Sigmoid colon (tissue), 4 donors: ENCODE measurements around the gene MGAT5.

Experiments
- CTCF ChIP-seq, 4 experiments: fragments of 450-650 bp in 3 of 4; fragments of 200-600 bp in 1 of 4; IDR thresholded peaks; one replicate each; pipeline ENCODE4 v1.5.1; 2016 to 2019; ENCODE audit warnings: antibody characterized with exemption in 4 of 4, mild to moderate bottlenecking in 3 of 4, moderate library complexity in 2 of 4
- EP300 ChIP-seq, 4 donors: sonication (generic); formaldehyde crosslinking; IDR thresholded peaks; one replicate each; pipeline ENCODE4 v1.6.1; 2017; ENCODE audit warnings: antibody characterized with exemption in 4 of 4
- POLR2A ChIP-seq, 2 donors: fragments of 450-650 bp; IDR thresholded peaks; one replicate each; pipeline ENCODE4 v1.6.1; 2016; ENCODE audit warnings: antibody characterized with exemption in 2 of 2, mild to moderate bottlenecking in 2 of 2, moderate library complexity in 2 of 2
- POLR2AphosphoS5 ChIP-seq, 4 donors: sonication (generic); formaldehyde crosslinking; IDR thresholded peaks; one replicate each; pipeline ENCODE4 v1.6.1; 2017; ENCODE audit warnings: antibody characterized with exemption in 4 of 4

- TF ChIP-seq POLR2A (IDR thresholded peaks at IDR 0.05) (no peak), CTCF (IDR thresholded peaks at IDR 0.05) (no peak), EP300 (IDR thresholded peaks at IDR 0.05) (no peak), POLR2AphosphoS5 (IDR thresholded peaks at IDR 0.05) (no peak)
These were observed 238.0 kb downstream of the MGAT5 start for GRCh38 chr2:134491771-134492441.
